ENCODE data around the gene YIF1A.

DNA sequence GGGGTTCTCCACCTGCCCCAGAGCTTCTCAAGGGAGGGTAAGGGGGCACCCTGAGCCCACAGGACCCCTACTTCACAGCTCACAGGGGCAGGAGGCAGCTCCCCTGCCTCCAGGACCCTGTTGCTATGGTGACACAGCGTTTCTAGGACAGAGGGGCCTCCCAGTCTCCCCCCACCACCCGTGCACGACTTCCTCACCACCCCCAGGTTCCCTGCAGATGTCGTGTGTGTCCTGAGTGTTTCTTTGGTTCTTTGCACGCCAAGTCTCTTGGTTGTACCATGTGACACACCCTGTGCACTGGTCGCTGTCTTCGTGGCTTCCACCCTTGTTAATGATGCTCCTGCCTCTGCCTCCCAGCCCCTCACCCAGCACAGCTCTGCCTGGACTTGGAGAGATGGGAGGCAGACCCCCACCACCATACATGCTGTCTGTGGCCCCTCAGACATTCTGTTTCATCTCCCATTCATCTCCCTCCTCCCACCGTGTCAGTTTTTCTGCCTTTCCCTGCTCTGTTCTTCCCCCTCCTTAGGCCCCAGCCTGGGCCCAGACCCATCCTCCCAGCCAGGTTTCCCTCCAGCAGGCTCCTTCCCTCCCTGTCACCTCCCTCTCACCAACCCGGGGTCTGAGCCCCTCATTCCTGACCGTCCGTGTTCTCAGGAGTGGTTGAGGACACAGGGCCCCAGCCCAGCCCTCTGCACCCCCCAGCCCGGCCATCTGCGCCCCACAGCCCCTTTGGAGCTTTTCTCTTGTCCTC, 45.0 kb downstream of the YIF1A start:
- TF ChIP-seq, protein P1, sequence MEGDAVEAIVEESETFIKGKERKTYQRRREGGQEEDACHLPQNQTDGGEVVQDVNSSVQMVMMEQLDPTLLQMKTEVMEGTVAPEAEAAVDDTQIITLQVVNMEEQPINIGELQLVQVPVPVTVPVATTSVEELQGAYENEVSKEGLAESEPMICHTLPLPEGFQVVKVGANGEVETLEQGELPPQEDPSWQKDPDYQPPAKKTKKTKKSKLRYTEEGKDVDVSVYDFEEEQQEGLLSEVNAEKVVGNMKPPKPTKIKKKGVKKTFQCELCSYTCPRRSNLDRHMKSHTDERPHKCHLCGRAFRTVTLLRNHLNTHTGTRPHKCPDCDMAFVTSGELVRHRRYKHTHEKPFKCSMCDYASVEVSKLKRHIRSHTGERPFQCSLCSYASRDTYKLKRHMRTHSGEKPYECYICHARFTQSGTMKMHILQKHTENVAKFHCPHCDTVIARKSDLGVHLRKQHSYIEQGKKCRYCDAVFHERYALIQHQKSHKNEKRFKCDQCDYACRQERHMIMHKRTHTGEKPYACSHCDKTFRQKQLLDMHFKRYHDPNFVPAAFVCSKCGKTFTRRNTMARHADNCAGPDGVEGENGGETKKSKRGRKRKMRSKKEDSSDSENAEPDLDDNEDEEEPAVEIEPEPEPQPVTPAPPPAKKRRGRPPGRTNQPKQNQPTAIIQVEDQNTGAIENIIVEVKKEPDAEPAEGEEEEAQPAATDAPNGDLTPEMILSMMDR (IDR thresholded peaks at IDR 0.05), result no peak
- TF ChIP-seq POLR2AphosphoS5 (IDR thresholded peaks at IDR 0.05), result no peak
